Karpas-422 (cell line): ENCODE results near the gene ABCG5. TPM values are rescaled to one million over a fixed set of nuclear protein-coding genes. Genes with fewer than 3 reads are reported as not detected.

Experiments
- DNase-seq: peaks from one replicate; pipeline ENCODE4 v3.0.0-alpha.2; 2015
- H2AFZ ChIP-seq: fragments of 200-600 bp; sonication (generic); 2 replicates; pipeline ENCODE4 v1.6.1; 2014; ENCODE audit warnings: antibody characterized with exemption, low read length, mixed read lengths
- H3K27ac ChIP-seq: fragments of 200-600 bp; sonication (generic); 2 replicates; pipeline ENCODE4 v1.5.1; 2014; ENCODE audit warnings: mild to moderate bottlenecking, low read length, moderate library complexity
- H3K27me3 ChIP-seq: fragments of 200-600 bp; sonication (generic); 2 replicates; pipeline ENCODE4 v1.6.1; 2014; ENCODE audit warnings: low read length, mixed read lengths
- H3K36me3 ChIP-seq: fragments of 200-600 bp; sonication (generic); 2 replicates; pipeline ENCODE4 v1.6.1; 2014; ENCODE audit warnings: low read length, mixed read lengths; ENCODE audit not compliant: insufficient read depth
- H3K4me1 ChIP-seq: fragments of 200-600 bp; sonication (generic); 2 replicates; pipeline ENCODE4 v1.6.1; 2014; ENCODE audit warnings: mild to moderate bottlenecking, low read length, mixed read lengths
- H3K4me2 ChIP-seq: fragments of 200-600 bp; sonication (generic); 2 replicates; pipeline ENCODE4 v1.6.1; 2014; ENCODE audit warnings: low read length, low read depth, mild to moderate bottlenecking; ENCODE audit not compliant: poor library complexity, severe bottlenecking
- H3K4me3 ChIP-seq: fragments of 200-600 bp; sonication (generic); 2 replicates; pipeline ENCODE4 v1.5.1; 2014; ENCODE audit warnings: mild to moderate bottlenecking, antibody characterized with exemption, low read length, mixed read lengths
- H3K79me2 ChIP-seq: fragments of 200-600 bp; sonication (generic); 2 replicates; pipeline ENCODE4 v1.6.1; 2014; ENCODE audit warnings: mild to moderate bottlenecking, low read length, mixed read lengths
- H3K9ac ChIP-seq: fragments of 200-600 bp; sonication (generic); 2 replicates; pipeline ENCODE4 v1.6.0; 2014; ENCODE audit warnings: low read length
- H3K9me2 ChIP-seq: fragments of 200-600 bp; sonication (generic), shearing (Covaris generic); replicated peaks from 2 replicates; pipeline ENCODE4 v1.6.0; 2014; ENCODE audit warnings: mild to moderate bottlenecking, low read length, moderate library complexity; ENCODE audit not compliant: insufficient read depth
- H3K9me3 ChIP-seq: fragments of 300-700, 200-600 bp; sonication (generic); 2 replicates; pipeline ENCODE4 v1.6.1; 2014; ENCODE audit warnings: low read length, mixed read lengths
- H4K20me1 ChIP-seq: fragments of 200-600 bp; sonication (generic); 2 replicates; pipeline ENCODE4 v1.6.1; 2014; ENCODE audit warnings: mild to moderate bottlenecking, antibody characterized with exemption, low read length, low read depth; ENCODE audit not compliant: insufficient read depth
- total RNA-seq: library from RNA; depleted of rRNA; stranded (reverse); fragments of >200 nt; shearing (Covaris generic); gene quantifications from 2 replicates; pipeline ENCODE4 v1.2.3, GENCODE V29; 2014; ENCODE audit warnings: low replicate concordance

The ABCG5 gene
- total RNA-seq, 1 experiment from 2014 or later = not detected

GRCh38 chr2:43824951-43825493, 13.6 kb downstream of the ABCG5 start:
- DNase-seq = no peak
- Histone ChIP-seq H3K27me3 (no peaks in the 10 kb centered on the region), H3K27ac (no peak overlapping the region), H3K79me2 (no peaks in the 10 kb centered on the region), H3K4me1 (no peaks in the 10 kb centered on the region), H4K20me1 (no peaks in the 10 kb centered on the region), H3K4me2 (no peak overlapping the region), H3K9me2 (no peaks in the 10 kb centered on the region), H3K9ac (no peak overlapping the region), H3K36me3 (no peaks in the 10 kb centered on the region), H3K4me3 (no peak overlapping the region), H3K9me3 (no peaks in the 10 kb centered on the region), H2AFZ (no peak overlapping the region)

- Histone ChIP-seq H3K27ac (no peak overlapping the region), H3K4me3 (no peak overlapping the region), H3K36me3 (no peaks in the 10 kb centered on the region), H3K4me2 (no peak overlapping the region), H3K9me2 (no peaks in the 10 kb centered on the region), H4K20me1 (no peaks in the 10 kb centered on the region), H3K9me3 (no peaks in the 10 kb centered on the region), H2AFZ (no peak overlapping the region), H3K9ac (no peak overlapping the region), H3K79me2 (no peaks in the 10 kb centered on the region), H3K27me3 (no peaks in the 10 kb centered on the region), H3K4me1 (no peaks in the 10 kb centered on the region)
- no peak for DNase-seq
These were observed 14.1 kb downstream of the ABCG5 start for GRCh38 chr2:43824512-43824911.

GRCh38 chr2:43823751-43824150, 14.9 kb downstream of the ABCG5 start:
- H3K9me3 ChIP-seq = no peaks in the 10 kb centered on the region
- no peak overlapping the region for H3K27ac ChIP-seq
- no peak overlapping the region for H3K4me2 ChIP-seq
- no peak overlapping the region for H3K4me3 ChIP-seq
- no peaks in the 10 kb centered on the region for H3K36me3 ChIP-seq
- no peaks in the 10 kb centered on the region for H3K9me2 ChIP-seq
- no peaks in the 10 kb centered on the region for H3K79me2 ChIP-seq
- H3K4me1 ChIP-seq = no peaks in the 10 kb centered on the region
- no peak overlapping the region for H2AFZ ChIP-seq
- no peaks in the 10 kb centered on the region for H3K27me3 ChIP-seq
- no peaks in the 10 kb centered on the region for H4K20me1 ChIP-seq
- DNase-seq = no peak
- H3K9ac ChIP-seq = no peak overlapping the region

GRCh38 chr2:43822839-43823238, 15.8 kb downstream of the ABCG5 start:
- DNase-seq = no peak
- no peak overlapping the region for H3K9ac ChIP-seq
- no peak overlapping the region for H3K4me2 ChIP-seq

DNA sequence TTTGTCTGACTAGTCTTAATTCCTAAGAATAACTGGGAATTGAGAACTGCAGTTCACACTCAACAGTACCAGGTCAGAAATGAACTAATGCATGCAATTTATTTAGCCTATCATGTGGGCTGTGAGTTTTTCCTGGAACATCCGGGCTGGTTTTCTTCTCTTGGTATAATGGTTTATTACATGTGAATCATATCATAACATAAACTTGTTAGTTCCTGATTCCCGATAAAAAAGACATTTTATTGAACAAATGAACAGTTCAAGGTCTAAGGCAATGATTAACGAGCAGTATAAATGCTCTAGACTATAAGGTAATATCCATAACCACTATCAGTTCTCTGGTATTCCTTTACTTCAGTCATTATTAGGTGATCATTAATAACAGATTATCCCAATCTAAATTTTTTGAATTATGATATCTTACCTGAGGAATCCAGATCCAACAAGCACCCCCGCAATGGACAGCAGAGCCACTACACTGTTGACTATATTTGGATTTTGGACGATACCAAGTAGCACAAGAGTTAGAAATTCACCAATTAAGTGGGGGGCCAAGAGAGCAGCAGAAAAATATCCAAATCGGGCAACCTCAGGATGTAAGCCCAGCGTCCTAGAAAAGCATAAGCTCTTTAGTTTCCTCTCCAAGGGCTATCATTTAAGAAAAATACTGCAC, 19.0 kb downstream of the ABCG5 start:
- no peaks in the 10 kb centered on the region for H4K20me1 ChIP-seq
- H3K4me2 ChIP-seq = no peak overlapping the region
- H3K27ac ChIP-seq = no peak overlapping the region
- H3K9me3 ChIP-seq = no peaks in the 10 kb centered on the region
- no peak for DNase-seq
- no peaks in the 10 kb centered on the region for H3K9me2 ChIP-seq
- H3K4me3 ChIP-seq = no peak overlapping the region
- H3K27me3 ChIP-seq = no peaks in the 10 kb centered on the region
- no peak overlapping the region for H2AFZ ChIP-seq
- H3K36me3 ChIP-seq = no peaks in the 10 kb centered on the region
- no peak overlapping the region for H3K9ac ChIP-seq
- H3K79me2 ChIP-seq = no peaks in the 10 kb centered on the region
- H3K4me1 ChIP-seq = no peaks in the 10 kb centered on the region

More at GRCh38 chr2:43822839-43823238, 15.8 kb downstream of the ABCG5 start:
- no peaks in the 10 kb centered on the region for H3K9me2 ChIP-seq
- no peaks in the 10 kb centered on the region for H3K36me3 ChIP-seq
- no peaks in the 10 kb centered on the region for H4K20me1 ChIP-seq
- no peak overlapping the region for H3K4me3 ChIP-seq
- no peaks in the 10 kb centered on the region for H3K4me1 ChIP-seq
- no peaks in the 10 kb centered on the region for H3K27me3 ChIP-seq
- H3K9me3 ChIP-seq = no peaks in the 10 kb centered on the region
- H2AFZ ChIP-seq = no peak overlapping the region
- H3K27ac ChIP-seq = no peak overlapping the region
- H3K79me2 ChIP-seq = no peaks in the 10 kb centered on the region

DNA sequence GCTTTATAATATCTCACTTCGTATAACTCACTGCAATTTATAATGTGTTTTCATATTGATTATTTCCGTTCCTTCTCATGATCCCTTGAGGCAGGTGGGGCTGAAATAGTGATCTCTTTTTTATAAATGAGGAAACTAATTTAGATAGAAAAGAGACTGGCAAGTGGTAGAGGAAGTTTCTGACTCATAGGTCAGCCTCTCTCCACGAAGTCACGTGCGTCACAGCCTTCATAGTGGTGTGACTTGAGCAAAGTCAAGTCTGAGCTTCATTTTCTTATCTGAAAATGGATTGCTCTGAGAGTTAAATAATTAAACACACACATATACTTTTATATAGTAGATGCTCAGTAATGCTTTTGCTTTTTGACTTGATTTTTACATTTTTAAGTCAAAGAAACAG, 19.9 kb downstream of the ABCG5 start:
- Histone ChIP-seq H3K36me3 (no peaks in the 10 kb centered on the region), H3K4me2 (no peak overlapping the region), H3K79me2 (no peaks in the 10 kb centered on the region), H3K4me1 (no peaks in the 10 kb centered on the region), H3K4me3 (no peak overlapping the region), H3K9ac (no peak overlapping the region), H4K20me1 (no peaks in the 10 kb centered on the region), H2AFZ (no peak overlapping the region), H3K27me3 (no peaks in the 10 kb centered on the region), H3K9me3 (no peaks in the 10 kb centered on the region), H3K27ac (no peak overlapping the region), H3K9me2 (no peaks in the 10 kb centered on the region)
- DNase-seq = no peak

DNA sequence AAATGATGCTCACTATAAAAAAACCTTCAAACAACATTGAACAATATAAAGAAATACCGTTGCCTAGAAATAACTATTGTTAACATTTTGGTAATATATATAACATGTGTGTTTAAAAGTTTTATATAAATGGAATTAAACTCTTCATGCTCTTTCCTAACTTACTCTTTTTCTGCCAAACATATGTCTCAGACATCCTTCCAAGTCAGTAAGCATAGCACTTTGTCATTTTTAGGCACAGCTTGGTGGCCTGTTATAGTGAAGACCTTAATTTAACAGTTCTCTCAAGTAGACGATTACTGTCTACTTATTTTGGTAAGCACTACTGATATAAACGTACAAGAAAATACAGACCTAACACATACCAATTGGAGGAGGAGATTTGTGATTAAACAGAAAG, 23.9 kb downstream of the ABCG5 start:
- Histone ChIP-seq H3K4me2 (no peak overlapping the region), H3K36me3 (no peaks in the 10 kb centered on the region), H3K4me3 (no peak overlapping the region), H3K9ac (no peak overlapping the region), H2AFZ (no peak overlapping the region), H3K27ac (no peak overlapping the region), H3K4me1 (no peaks in the 10 kb centered on the region), H3K27me3 (no peaks in the 10 kb centered on the region), H3K79me2 (no peaks in the 10 kb centered on the region), H4K20me1 (no peaks in the 10 kb centered on the region), H3K9me2 (no peaks in the 10 kb centered on the region), H3K9me3 (no peaks in the 10 kb centered on the region)
- no peak for DNase-seq

DNA sequence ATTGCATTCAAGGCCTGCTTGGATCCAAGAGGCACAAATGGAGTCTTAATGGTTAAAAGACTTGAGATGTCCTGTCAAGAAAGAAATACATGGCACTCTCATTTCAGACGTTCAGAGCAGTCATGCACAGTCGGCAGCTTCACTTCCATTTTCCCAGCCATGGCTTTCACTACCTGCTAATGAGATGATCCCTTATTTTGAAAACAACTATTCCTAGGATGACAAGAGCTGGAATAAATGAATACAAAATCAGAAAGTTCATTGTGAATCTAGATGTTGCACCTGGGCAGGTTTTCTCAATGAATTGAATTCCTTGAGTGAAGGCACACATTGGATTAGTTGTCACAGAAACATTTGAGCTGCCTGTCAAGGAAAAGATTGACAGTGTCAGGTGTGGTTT, 25.7 kb downstream of the ABCG5 start:
- no peak for DNase-seq
- Histone ChIP-seq H3K9me2 (no peaks in the 10 kb centered on the region), H3K27ac (no peak overlapping the region), H3K9ac (no peak overlapping the region), H4K20me1 (no peaks in the 10 kb centered on the region), H3K79me2 (no peaks in the 10 kb centered on the region), H2AFZ (no peak overlapping the region), H3K36me3 (no peaks in the 10 kb centered on the region), H3K4me3 (no peak overlapping the region), H3K9me3 (no peaks in the 10 kb centered on the region), H3K4me1 (no peaks in the 10 kb centered on the region), H3K4me2 (no peak overlapping the region), H3K27me3 (no peaks in the 10 kb centered on the region)
